Fibroblast of the aortic adventitia (primary cell): Measurements from ENCODE around the gene CDC42EP5. TPM values are rescaled to one million over a fixed set of nuclear protein-coding genes. Genes with fewer than 3 reads are reported as not detected.
"Not testable (repeated sequence)": the region's sequence is repeated elsewhere in the genome, so short reads cannot be mapped to it uniquely, and the experiment has no call there.

Experiments used
- DNase-seq: peaks from one replicate; pipeline ENCODE4 v3.0.0-alpha.2; 2010; ENCODE audit warnings: low read depth
- H3K4me3 ChIP-seq: 2 replicates; pipeline ENCODE4 v1.5.1; 2011; ENCODE audit warnings: low read depth, mild to moderate bottlenecking, control low read depth, low read length, moderate library complexity
- total RNA-seq: library from RNA; depleted of rRNA; stranded (reverse); fragments of >200 nt; gene quantifications from 2 replicates; pipeline ENCODE4 v1.2.3, GENCODE V29; 2012; ENCODE audit warnings: low replicate concordance
- TF ChIP-seq, protein P1 (sequence below): IDR thresholded peaks from 2 replicates; pipeline ENCODE4 v1.5.1; 2011; ENCODE audit warnings: mild to moderate bottlenecking, low read length, control low read depth, inconsistent platforms; ENCODE audit not compliant: insufficient read depth

Gene CDC42EP5, protein sequence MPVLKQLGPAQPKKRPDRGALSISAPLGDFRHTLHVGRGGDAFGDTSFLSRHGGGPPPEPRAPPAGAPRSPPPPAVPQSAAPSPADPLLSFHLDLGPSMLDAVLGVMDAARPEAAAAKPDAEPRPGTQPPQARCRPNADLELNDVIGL
- 7.9 and 48.8 TPM in 2 replicates for total RNA-seq

DNA sequence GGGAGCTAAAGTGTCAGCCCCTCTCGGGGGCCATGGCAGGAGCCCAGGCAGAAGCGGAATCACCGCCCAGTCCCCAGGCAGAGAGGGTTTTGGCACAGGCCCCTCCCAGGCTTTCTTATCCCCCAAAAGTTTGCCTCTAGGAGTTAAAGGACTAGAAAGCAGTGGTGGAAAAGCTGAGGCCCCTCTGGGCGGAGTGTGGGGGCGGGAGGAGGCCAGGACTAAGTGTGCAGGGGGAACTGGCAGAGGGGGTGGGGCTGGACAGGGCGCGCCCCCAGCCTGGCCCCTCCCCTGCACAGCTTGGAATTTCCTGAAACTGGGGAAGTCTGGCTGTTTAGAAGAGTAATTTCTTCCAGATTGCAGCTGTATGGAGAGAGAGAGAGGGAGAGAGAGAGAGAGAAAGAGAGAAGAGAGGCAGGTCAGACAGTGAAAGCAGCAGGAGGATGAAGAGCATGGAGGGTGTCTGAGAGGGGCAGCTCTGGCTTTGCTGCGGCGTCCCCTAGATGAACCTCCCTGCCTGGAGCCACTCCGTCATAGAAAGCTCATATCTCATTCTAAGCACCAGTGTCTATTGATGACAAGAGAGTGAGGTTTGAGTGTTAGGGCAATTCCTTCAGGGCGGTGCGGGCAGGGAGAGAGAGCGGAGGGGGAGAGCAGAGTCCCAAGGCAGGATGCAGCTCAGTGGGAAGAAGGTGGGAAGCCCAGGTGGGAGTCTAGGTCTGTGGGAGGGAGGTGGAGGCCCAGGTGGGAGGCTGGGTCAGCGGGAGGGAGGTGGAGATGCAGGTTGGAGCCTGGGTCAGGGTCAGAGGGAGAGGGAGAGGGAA, at the start of gene CDC42EP5:
Gene CDC42EP5, minus strand, starts transcription at position 226 of the 821 bp plus-strand sequence. CDS start 7,749 bp downstream, outside the sequence.
- peak; percentile 89 for DNase-seq
- H3K4me3 ChIP-seq, result peak within 1 kb of the TSS; percentile 79
- TF ChIP-seq, protein P1, sequence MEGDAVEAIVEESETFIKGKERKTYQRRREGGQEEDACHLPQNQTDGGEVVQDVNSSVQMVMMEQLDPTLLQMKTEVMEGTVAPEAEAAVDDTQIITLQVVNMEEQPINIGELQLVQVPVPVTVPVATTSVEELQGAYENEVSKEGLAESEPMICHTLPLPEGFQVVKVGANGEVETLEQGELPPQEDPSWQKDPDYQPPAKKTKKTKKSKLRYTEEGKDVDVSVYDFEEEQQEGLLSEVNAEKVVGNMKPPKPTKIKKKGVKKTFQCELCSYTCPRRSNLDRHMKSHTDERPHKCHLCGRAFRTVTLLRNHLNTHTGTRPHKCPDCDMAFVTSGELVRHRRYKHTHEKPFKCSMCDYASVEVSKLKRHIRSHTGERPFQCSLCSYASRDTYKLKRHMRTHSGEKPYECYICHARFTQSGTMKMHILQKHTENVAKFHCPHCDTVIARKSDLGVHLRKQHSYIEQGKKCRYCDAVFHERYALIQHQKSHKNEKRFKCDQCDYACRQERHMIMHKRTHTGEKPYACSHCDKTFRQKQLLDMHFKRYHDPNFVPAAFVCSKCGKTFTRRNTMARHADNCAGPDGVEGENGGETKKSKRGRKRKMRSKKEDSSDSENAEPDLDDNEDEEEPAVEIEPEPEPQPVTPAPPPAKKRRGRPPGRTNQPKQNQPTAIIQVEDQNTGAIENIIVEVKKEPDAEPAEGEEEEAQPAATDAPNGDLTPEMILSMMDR, result no peak

DNA sequence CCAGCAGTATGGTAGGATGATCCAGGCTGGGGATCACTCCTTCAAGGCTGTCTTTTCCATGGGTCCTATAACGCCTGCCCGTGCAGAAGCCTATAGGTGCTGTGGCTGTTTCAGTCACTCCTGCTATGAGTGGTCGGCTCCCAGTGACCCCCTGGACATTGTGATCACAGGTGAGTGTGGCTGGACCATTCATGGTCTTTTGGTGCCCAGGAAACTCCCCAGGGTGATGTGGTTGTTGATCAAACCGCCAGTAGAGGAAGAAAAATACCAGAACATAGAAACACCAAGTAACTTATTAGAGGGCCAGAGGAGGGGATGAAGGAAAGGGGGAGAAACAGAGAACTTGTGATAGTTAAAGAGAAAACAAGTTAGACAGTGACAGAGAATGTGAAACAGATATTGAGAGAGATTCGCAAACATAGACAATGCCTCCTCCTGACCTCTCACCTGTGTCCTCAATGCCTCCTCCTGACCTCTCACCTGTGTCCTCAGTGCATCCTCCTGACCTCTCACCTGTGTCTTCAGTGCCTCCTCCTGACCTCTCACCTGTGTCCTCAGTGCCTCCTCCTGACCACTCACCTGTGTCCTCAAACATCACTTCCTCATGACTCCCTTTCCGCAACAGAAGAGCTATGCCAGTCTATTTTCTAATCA, 48.9 kb upstream of the CDC42EP5 start:
- no peak overlapping the region for H3K4me3 ChIP-seq
- DNase-seq, result no peak
- TF ChIP-seq, protein P1, result no peak

DNA sequence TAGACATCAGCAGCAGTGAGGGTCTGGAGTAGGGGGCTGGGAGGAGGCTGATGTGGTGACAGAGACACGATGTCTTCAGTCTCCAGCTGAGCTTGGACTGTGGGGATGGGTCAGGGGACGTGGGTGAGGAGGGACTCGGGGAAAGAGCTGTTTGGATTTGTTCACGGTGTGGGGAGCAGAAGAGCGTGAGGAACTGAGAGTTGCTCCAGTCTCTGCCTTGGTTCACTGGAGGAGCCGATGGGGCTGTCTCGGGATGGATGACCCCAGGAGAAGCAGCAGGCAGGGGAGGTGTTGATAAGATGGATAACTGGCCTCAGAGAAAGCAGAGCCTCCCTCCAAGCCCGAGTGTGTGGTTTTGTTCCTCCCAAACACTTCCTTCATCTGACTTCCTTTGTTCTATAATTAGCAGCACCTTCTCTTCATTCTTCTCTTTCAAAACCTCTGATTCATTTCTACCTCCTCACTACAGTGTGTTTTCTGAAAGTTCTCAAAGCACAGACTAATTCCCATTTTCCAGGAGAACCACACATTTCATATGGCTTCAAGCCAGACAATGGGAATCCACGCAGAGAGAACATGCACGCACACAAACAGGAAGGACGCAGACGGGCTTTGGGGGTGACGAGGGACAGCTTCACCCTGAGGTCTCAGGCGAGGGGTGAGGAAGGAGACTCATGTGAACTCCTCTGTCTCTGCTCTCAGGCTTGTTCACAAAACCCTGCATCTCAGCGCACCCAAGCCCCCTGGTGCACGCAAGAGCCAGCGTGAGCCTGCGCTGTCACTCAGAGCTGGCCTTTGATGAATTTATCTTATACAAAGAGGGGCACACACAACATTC, 48.1 kb upstream of the CDC42EP5 start:
- TF ChIP-seq, protein P1, result no peak
- H3K4me3 ChIP-seq, result no peak overlapping the region
- DNase-seq, result no peak

DNA sequence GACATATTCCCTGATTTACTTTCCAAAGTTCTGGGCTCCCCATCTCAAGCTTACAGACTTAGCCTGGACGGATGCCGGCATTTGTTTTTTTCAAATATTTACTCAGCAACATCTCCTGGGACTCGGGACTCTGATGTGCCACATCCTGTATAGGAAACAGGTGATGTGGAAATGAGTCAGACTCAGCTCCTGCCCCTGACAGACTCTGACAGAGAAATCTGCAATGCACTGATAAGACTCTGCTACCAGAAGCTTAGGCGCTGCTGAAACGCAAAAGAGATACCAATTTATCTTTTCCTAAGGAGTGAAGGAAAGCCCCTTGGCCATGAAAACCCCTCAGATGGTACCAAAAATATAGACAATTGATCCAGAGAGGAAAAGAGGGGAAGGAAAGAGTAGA, 45.7 kb upstream of the CDC42EP5 start:
- TF ChIP-seq, protein P1, result no peak
- H3K4me3 ChIP-seq, result no peak overlapping the region
- no peak for DNase-seq

DNA sequence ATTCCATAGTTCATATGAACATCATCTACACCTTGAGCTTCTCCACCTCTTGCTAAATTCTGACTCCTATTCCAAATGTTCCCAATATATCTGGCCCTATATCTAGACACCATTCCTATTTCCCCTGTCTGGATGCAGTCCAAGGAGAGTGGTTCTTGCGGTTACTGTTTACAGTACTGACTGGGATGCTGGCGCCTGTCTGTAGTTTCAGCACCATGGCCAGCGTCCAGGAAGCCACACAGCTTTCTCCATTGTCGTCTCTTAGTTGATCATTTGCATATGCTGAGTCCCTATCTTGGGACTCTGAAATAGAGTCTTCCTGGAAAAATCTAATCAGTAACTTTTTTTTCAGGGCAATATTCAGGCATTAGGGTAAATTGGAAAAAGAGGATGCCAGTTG, 44.4 kb upstream of the CDC42EP5 start:
- DNase-seq, result peak; percentile 21
- TF ChIP-seq, protein P1, result no peak
- H3K4me3 ChIP-seq, result no peak overlapping the region

DNA sequence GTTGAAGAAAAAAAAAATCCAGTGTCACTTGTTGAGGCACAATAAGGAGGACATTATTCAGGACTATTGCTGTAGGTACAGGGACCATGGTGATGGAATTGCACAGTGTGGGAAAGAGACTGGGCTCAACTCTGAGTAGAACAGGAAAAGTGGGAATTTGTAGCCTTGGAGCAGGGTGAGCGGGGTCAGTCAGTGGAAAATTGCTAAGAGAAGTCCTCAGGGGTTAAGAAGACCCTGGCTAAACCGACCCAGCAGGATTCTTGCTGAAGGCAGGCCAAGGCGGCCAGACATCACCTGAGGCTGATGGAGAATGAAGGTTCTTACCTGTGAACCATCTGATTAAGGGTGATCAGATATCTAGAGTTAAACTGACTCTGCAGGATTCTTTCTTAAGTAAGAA, 42.1 kb upstream of the CDC42EP5 start:
- TF ChIP-seq, protein P1, result no peak
- no peak overlapping the region for H3K4me3 ChIP-seq
- no peak for DNase-seq

DNA sequence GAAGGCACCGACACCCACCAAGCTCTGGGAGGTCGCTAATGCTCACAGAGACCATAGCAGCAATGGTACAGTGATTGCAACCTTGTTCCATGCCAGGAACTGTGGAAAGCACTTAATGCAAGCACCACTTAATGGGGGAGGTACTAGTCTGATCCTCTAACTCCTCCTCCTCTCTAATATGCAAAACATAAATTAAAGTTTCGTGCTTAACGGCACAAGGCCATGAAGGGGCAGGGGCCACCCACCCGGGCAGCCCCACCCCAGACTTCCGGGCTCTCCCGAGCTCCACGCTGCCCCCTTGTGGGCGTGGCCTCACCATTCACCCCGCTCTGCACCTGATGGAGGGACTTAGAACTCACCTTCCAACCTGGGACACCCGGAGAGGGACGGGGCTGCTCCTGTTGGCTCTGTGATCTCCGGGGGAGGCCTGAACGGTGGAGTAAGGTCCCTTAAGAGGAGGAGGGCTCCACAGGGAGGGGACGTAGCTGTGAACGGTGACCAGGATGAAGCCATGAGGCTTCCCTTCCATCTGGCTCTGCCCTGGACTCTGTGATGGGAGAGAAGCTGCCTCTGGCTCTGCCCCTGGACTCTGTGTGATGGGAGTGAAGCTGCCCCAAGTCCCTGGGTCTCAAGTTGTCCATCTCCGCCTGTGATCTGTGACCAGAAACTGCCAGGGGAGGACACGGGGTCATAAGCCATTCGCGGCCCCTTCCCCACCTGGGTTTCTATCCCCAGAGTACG, 36.3 kb upstream of the CDC42EP5 start:
- H3K4me3 ChIP-seq, DNase-seq: not testable (repeated sequence)

DNA sequence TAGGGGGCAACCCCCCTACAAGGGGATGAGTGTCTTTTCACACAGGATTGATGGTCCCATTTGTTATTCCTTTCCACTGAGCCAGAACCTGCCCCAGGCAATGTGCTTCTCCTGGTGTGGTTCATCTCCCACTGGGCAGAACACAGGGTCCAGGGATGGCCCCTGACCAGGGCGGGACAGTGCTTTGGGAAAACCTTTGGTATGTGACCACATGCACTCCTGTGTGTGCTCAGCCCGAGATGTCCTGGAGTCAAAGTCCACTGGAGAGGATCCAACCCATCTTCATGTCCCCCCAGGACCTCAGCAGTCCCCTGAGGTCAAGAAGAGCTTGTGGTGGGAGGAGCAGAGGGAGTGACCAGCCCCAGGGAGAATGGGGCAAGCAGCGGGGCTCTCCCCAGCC, 35.4 kb upstream of the CDC42EP5 start:
- H3K4me3 ChIP-seq, DNase-seq: not testable (repeated sequence)
